H1 (cell line): ENCODE results near the gene GATC. TPM values are rescaled to one million over a fixed set of nuclear protein-coding genes. Genes with fewer than 3 reads are reported as not detected.

Source experiments
- ATF2 ChIP-seq: IDR thresholded peaks from 2 replicates; pipeline ENCODE4 v1.6.1; 2012; ENCODE audit warnings: low read length, inconsistent platforms
- POU5F1 ChIP-seq: IDR thresholded peaks from 2 replicates; pipeline ENCODE4 v1.6.1; 2011; ENCODE audit warnings: low read depth, mild to moderate bottlenecking, low read length, moderate library complexity
- polyA plus RNA-seq, 7 experiments: library from polyadenylated mRNA; depleted of rRNA in 3 of 7; stranded (reverse) in 5 of 7; unstranded in 2 of 7; fragments of >200 nt in 5 of 7; fragments of 200-250 nt in 2 of 7; gene quantifications; 1 replicate in 5 of 7; 2 replicates in 1 of 7; 4 replicates in 1 of 7; pipeline versions ENCODE4 v1.2.1 to v1.2.3, GENCODE V29; 2011 to 2013; ENCODE audit warnings: missing spikeins in 2 of 7, mixed read lengths in 2 of 7
- total RNA-seq: library from RNA; stranded (reverse); fragmentation: NEBNext Ultra II Directional; extraction: Animal tissue kit (Norgen Biotek cat#: 25700); gene quantifications from 2 replicates; pipeline ENCODE4 v1.2.1, GENCODE V29; 2021

Gene GATC
- total and polyA plus RNA-seq, 2 of the 8 experiments (the other 6 are each of a cell fraction or from before 2014, with no cell fraction given): 13.2 to 30.4 TPM

DNA sequence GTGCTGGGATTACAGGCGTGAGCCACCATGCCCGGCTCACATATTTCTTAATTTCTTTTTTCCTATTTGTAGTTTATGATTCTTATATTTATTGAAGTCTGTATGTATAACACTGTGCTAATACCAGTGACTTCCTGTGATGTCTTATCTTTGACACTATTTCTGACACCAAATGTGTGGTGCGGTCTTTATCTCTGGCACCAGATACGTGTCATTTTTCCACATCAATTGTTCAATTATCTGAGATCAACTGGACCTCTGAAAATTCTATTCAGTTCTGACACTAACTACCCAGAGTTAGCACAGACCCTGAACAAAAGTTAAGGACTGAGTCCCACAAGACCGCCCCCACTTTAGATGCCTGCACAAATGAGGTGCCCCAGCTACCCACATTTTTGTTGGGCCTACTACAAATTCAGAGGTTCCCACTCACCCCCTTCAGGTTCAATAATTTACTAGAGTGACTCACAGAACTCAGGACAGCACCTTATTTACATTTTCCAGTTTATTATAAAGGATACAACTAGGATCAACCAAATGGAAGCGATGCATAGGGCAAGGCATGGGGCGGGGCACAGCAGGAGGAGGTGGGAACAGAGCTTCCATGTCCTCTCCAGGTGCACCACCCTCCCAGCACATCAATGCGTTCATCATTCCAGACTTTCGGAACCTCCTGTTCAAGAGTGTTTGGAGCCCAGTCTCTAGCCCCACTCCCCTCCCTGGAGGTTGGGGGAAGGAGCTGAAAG lies 35.0 kb downstream of the GATC start (continued):
- TF ChIP-seq ATF2 (no peak), POU5F1 (no peak)
